Measurements from ENCODE around the gene MAD1L1.

DNA sequence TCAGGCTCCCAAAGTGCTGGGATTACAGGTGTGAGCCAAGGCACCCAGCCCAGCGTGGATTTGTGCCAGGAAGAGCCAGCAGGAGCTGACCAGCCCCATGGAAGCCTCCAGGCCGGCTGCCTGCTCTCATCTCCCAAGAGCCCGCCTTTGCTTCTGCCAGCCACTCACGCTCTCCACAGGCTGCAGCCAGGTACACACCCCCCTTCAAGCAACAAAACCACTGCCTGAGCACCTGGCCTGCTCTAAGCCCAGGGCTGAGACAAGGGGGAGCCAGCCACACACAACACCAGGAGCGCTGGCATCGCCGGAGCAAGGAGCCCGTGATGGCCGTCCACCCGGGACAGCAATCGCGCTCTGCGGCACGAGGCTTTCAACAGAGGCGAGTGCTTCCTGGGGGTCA lies 34.5 kb downstream of the MAD1L1 start:
- TF ChIP-seq, protein P1, sequence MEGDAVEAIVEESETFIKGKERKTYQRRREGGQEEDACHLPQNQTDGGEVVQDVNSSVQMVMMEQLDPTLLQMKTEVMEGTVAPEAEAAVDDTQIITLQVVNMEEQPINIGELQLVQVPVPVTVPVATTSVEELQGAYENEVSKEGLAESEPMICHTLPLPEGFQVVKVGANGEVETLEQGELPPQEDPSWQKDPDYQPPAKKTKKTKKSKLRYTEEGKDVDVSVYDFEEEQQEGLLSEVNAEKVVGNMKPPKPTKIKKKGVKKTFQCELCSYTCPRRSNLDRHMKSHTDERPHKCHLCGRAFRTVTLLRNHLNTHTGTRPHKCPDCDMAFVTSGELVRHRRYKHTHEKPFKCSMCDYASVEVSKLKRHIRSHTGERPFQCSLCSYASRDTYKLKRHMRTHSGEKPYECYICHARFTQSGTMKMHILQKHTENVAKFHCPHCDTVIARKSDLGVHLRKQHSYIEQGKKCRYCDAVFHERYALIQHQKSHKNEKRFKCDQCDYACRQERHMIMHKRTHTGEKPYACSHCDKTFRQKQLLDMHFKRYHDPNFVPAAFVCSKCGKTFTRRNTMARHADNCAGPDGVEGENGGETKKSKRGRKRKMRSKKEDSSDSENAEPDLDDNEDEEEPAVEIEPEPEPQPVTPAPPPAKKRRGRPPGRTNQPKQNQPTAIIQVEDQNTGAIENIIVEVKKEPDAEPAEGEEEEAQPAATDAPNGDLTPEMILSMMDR (IDR thresholded peaks at IDR 0.05; ENCODE audit: insufficient read depth, low read depth, low read length) = no peak
- no peak for TF ChIP-seq EZH2 (IDR thresholded peaks at IDR 0.05; ENCODE audit: insufficient read depth, low read length)
